ENCODE measurements around the gene ELOVL3.

GRCh38 chr10:102185811-102186527 lies 40.1 kb upstream of the ELOVL3 start:
- TF ChIP-seq CTCF (conservative IDR thresholded peaks at IDR 0.05; ENCODE audit: low read length) (no peak), EZH2phosphoT487 (IDR thresholded peaks at IDR 0.05; ENCODE audit: borderline replicate concordance, low read depth, low read length) (no peak)

Data from OCI-LY7 (cell line).